Astrocyte (in vitro differentiated cells and primary cell): ENCODE results near the gene GGCX. TPM values are rescaled to one million over a fixed set of nuclear protein-coding genes. Genes with fewer than 3 reads are reported as not detected.

Experiments
- DNase-seq: peaks from one replicate; pipeline ENCODE4 v3.0.0-alpha.2; 2010; ENCODE audit warnings: low read depth
- FAIRE-seq: peaks from 2 replicates; lab custom pipeline; 2011; peaks lifted over from hg19 to GRCh38; lab: Jason Lieb, UNC
- H2AFZ ChIP-seq: 2 replicates; pipeline ENCODE4 v1.6.0; 2012; ENCODE audit warnings: low read depth, low read length, inconsistent platforms
- H3K27ac ChIP-seq: 2 replicates; pipeline ENCODE4 v1.5.1; 2011; ENCODE audit warnings: low read depth, low read length, inconsistent platforms
- H3K27me3 ChIP-seq: 2 replicates; pipeline ENCODE4 v1.6.0; 2011; ENCODE audit warnings: low read length, inconsistent platforms; ENCODE audit not compliant: insufficient read depth
- H3K36me3 ChIP-seq: 2 replicates; pipeline ENCODE4 v1.5.1; 2011; ENCODE audit warnings: low read length, inconsistent platforms; ENCODE audit not compliant: insufficient read depth
- H3K4me1 ChIP-seq: 2 replicates; pipeline ENCODE4 v1.5.1; 2011; ENCODE audit warnings: low read length, inconsistent platforms; ENCODE audit not compliant: insufficient read depth
- H3K4me2 ChIP-seq: 2 replicates; pipeline ENCODE4 v1.6.0; 2012; ENCODE audit warnings: low read length, inconsistent platforms
- H3K4me3 ChIP-seq: 2 replicates; pipeline ENCODE4 v1.5.1; 2011; ENCODE audit warnings: low read depth, mild to moderate bottlenecking, low read length, inconsistent platforms; ENCODE audit not compliant: insufficient read depth
- H3K79me2 ChIP-seq: 2 replicates; pipeline ENCODE4 v1.6.0; 2012; ENCODE audit warnings: mild to moderate bottlenecking, low read length, inconsistent platforms; ENCODE audit not compliant: insufficient read depth
- H3K9ac ChIP-seq: 2 replicates; pipeline ENCODE4 v1.6.0; 2012; ENCODE audit warnings: mild to moderate bottlenecking, low read length, inconsistent platforms
- H3K9me3 ChIP-seq: 2 replicates; pipeline ENCODE4 v1.5.1; 2012; ENCODE audit warnings: low read depth, mild to moderate bottlenecking, low read length, inconsistent platforms; ENCODE audit not compliant: insufficient read depth
- H4K20me1 ChIP-seq: 2 replicates; pipeline ENCODE4 v1.6.0; 2012; ENCODE audit warnings: low read length, inconsistent platforms; ENCODE audit not compliant: insufficient read depth
- H3K27ac Mint-ChIP-seq: one replicate; pipeline ENCODE4 v1.8.0; 2021; ENCODE audit warnings: mild to moderate bottlenecking, mixed read lengths; ENCODE audit not compliant: unreplicated experiment
- H3K27me3 Mint-ChIP-seq: one replicate; pipeline ENCODE4 v1.8.0; 2021; ENCODE audit warnings: low read depth, mixed read lengths; ENCODE audit not compliant: unreplicated experiment
- H3K36me3 Mint-ChIP-seq: one replicate; pipeline ENCODE4 v1.8.0; 2021; ENCODE audit warnings: low read depth, mixed read lengths; ENCODE audit not compliant: unreplicated experiment
- H3K4me1 Mint-ChIP-seq: one replicate; pipeline ENCODE4 v1.8.0; 2021; ENCODE audit warnings: low read depth, mixed read lengths; ENCODE audit not compliant: unreplicated experiment
- H3K4me3 Mint-ChIP-seq: one replicate; pipeline ENCODE4 v1.8.0; 2021; ENCODE audit warnings: mild to moderate bottlenecking, moderate library complexity, mixed read lengths; ENCODE audit not compliant: unreplicated experiment
- H3K9me3 Mint-ChIP-seq: one replicate; pipeline ENCODE4 v1.8.0; 2021; ENCODE audit warnings: mild to moderate bottlenecking, mixed read lengths; ENCODE audit not compliant: unreplicated experiment
- CTCF ChIP-seq: IDR thresholded peaks from 2 replicates; pipeline ENCODE4 v1.5.1; 2011; ENCODE audit warnings: low read depth, mild to moderate bottlenecking, inconsistent platforms, low read length, moderate library complexity; ENCODE audit not compliant: insufficient read depth
- EZH2 ChIP-seq: IDR thresholded peaks from 2 replicates; pipeline ENCODE4 v1.6.1; 2012; ENCODE audit warnings: mild to moderate bottlenecking, low read length, inconsistent platforms; ENCODE audit not compliant: insufficient read depth
- total RNA-seq: library from RNA; stranded (reverse); gene quantifications from 2 replicates; pipeline ENCODE4 v1.2.1, GENCODE V29; 2021

The GGCX gene
- total RNA-seq, 1 donor from 2014 or later, result 79.0 TPM

GRCh38 chr2:85496436-85496835 lies 64.9 kb downstream of the GGCX start:
- TF ChIP-seq EZH2 (no peak), CTCF (no peak)
- no peaks in the 10 kb centered on the region for H3K9me3 ChIP-seq
- no peak overlapping the region for H3K27ac ChIP-seq
- no peaks in the 10 kb centered on the region for H3K36me3 Mint-ChIP-seq
- no peaks in the 10 kb centered on the region for H3K36me3 ChIP-seq
- no peaks in the 10 kb centered on the region for H3K9me3 Mint-ChIP-seq
- H4K20me1 ChIP-seq, result no peaks in the 10 kb centered on the region
- no peak for FAIRE-seq
- no peak for DNase-seq
- no peaks in the 10 kb centered on the region for H3K27me3 Mint-ChIP-seq
- no peak overlapping the region for H3K4me3 ChIP-seq
- no peaks in the 10 kb centered on the region for H3K27me3 ChIP-seq
- H3K79me2 ChIP-seq, result no peaks in the 10 kb centered on the region
- H3K4me1 Mint-ChIP-seq, result peaks cover 4% of the 10 kb centered on the region
- no peak overlapping the region for H3K4me3 Mint-ChIP-seq
- H3K9ac ChIP-seq, result no peak overlapping the region
- no peak overlapping the region for H3K27ac Mint-ChIP-seq
- H2AFZ ChIP-seq, result no peak overlapping the region
- no peaks in the 10 kb centered on the region for H3K4me1 ChIP-seq
- H3K4me2 ChIP-seq, result no peak overlapping the region

Other genes starting within 250 kb of the GGCX start
- 86.7 and 90.8 TPM in 2 replicates for gene TGOLN2, start 233.5 kb downstream of the GGCX start, total RNA-seq
- 38.2 and 38.5 TPM in 2 replicates for gene RETSAT, start 207.0 kb downstream of the GGCX start, total RNA-seq
- gene ELMOD3, start 206.7 kb downstream of the GGCX start, total RNA-seq, result 11.2 and 11.7 TPM in 2 replicates
- 59.3 and 68.2 TPM in 2 replicates for gene CAPG, start 151.1 kb downstream of the GGCX start, total RNA-seq
- 0.58 and 0.64 TPM in 2 replicates for gene SH2D6, start 142.8 kb downstream of the GGCX start, total RNA-seq
- 175 and 180 TPM in 2 replicates for gene MAT2A, start 22.3 kb downstream of the GGCX start, total RNA-seq
- gene VAMP8, start 16.1 kb upstream of the GGCX start, total RNA-seq, result 30.6 and 35.3 TPM in 2 replicates
- 17.1 and 17.6 TPM in 2 replicates for gene VAMP5, start 22.9 kb upstream of the GGCX start, total RNA-seq
- gene RNF181, start 34.3 kb upstream of the GGCX start, total RNA-seq, result 155 and 176 TPM in 2 replicates
- gene TMEM150A, start 41.2 kb upstream of the GGCX start, total RNA-seq, result 20.4 and 22.2 TPM in 2 replicates
- gene C2orf68, start 50.6 kb upstream of the GGCX start, total RNA-seq, result 14.3 and 17.8 TPM in 2 replicates
- gene USP39, start 54.7 kb upstream of the GGCX start, total RNA-seq, result 44.4 and 48.3 TPM in 2 replicates
- not detected in 2 replicates for gene SFTPB, start 106.7 kb upstream of the GGCX start, total RNA-seq
- not detected in 2 replicates for gene GNLY, start 132.9 kb upstream of the GGCX start, total RNA-seq
- gene ATOH8, start 192.5 kb upstream of the GGCX start, total RNA-seq, result 1.2 and 1.9 TPM in 2 replicates